HG03565 (cell line): Measurements from ENCODE around the gene HELZ.
"Not testable (repeated sequence)": the region's sequence is repeated elsewhere in the genome, so short reads cannot be mapped to it uniquely, and the experiment has no call there.

ENCODE experiments used
- ATAC-seq: cut with Tn5 transposase; IDR thresholded peaks from one replicate; pipeline ENCODE4 v1.9.1; 2021; ENCODE audit warnings: mild to moderate bottlenecking, moderate library complexity; ENCODE audit not compliant: unreplicated experiment

The HELZ gene

GRCh38 chr17:67265436-67266019, 20.5 kb upstream of the HELZ start:
- ATAC-seq, result no peak

GRCh38 chr17:67262435-67263117, 17.6 kb upstream of the HELZ start:
- no peak for ATAC-seq

- ATAC-seq, result no peak
Observed at GRCh38 chr17:67260170-67260987, 15.4 kb upstream of the HELZ start.

GRCh38 chr17:67258821-67259468, 13.9 kb upstream of the HELZ start:
- no peak for ATAC-seq

GRCh38 chr17:67256075-67256732, 11.2 kb upstream of the HELZ start:
- no peak for ATAC-seq

GRCh38 chr17:67253384-67253783, 8.4 kb upstream of the HELZ start:
- ATAC-seq, result no peak

- not testable (repeated sequence) for ATAC-seq
Observed at GRCh38 chr17:67251586-67251985, 6.6 kb upstream of the HELZ start.

GRCh38 chr17:67248291-67248690, 3.3 kb upstream of the HELZ start:
- ATAC-seq, result no peak

GRCh38 chr17:67247416-67247900, 2.5 kb upstream of the HELZ start:
- no peak for ATAC-seq

- peak; percentile 50 for ATAC-seq
Observed at GRCh38 chr17:67246653-67247415, 1.8 kb upstream of the HELZ start.

- ATAC-seq, result no peak
Observed at GRCh38 chr17:67246403-67246652, 1.3 kb upstream of the HELZ start.

GRCh38 chr17:67245694-67246402, 852 bp upstream of the HELZ start:
- ATAC-seq, result no peak

- no peak for ATAC-seq
Observed at GRCh38 chr17:67244431-67245072, 444 bp downstream of the HELZ start.

GRCh38 chr17:67243284-67243683, 1.7 kb downstream of the HELZ start:
- ATAC-seq, result no peak

GRCh38 chr17:67241719-67242341, 3.2 kb downstream of the HELZ start:
- ATAC-seq, result no peak

GRCh38 chr17:67239597-67239996, 5.4 kb downstream of the HELZ start:
- no peak for ATAC-seq

- no peak for ATAC-seq
Observed at GRCh38 chr17:67238991-67239390, 6.0 kb downstream of the HELZ start.

- no peak for ATAC-seq
Observed at GRCh38 chr17:67232441-67232840, 12.6 kb downstream of the HELZ start.
